ENCODE results near the gene TNFRSF13B.

The TNFRSF13B gene

GRCh38 chr17:16989230-16989952, 17.5 kb upstream of the TNFRSF13B start:
- peaks cover 6 to 35% (median 29%) of the 10 kb centered on the region in 4 experiments for H3K4me1 ChIP-seq (ENCODE audit: control extremely low read depth in 1 of 4, control insufficient read depth in 4 of 4, insufficient read depth in 4 of 4, low read length in 3 of 4)
- H3K9me3 ChIP-seq (ENCODE audit: control extremely low read depth in 1 of 5, control insufficient read depth in 4 of 5, insufficient read depth in 2 of 5, low read depth in 1 of 5, low read length in 4 of 5), result no peaks in the 10 kb centered on the region
- H3K27me3 ChIP-seq (replicated peaks in 2 of 5; ENCODE audit: control insufficient read depth in 4 of 5, insufficient read depth in 5 of 5, low read length in 4 of 5), result no peaks in the 10 kb centered on the region
- H3K4me3 ChIP-seq (ENCODE audit: control insufficient read depth in 1 of 7, extremely low read depth in 1 of 7, insufficient read depth in 4 of 7, low read depth in 2 of 7, low read length in 6 of 7), result no peak overlapping the region
- POLR2A ChIA-PET, result no interaction called here
- no peak overlapping the region for H3K27ac ChIP-seq (ENCODE audit: insufficient read depth in 1 of 2, low read depth in 1 of 2, low read length in 2 of 2, poor library complexity in 1 of 2, severe bottlenecking in 2 of 2)
- H3K36me3 ChIP-seq (ENCODE audit: control insufficient read depth in 4 of 4, insufficient read depth in 4 of 4, low read length in 3 of 4), result no peaks in the 10 kb centered on the region
- DNase-seq, result peak in 2 of 3 donors; percentile 36 to 47
- 72% methylated on average over 12 of the region's 12 CpGs for WGBS (ENCODE audit: insufficient coverage)
- CTCF ChIA-PET, result interaction anchor here (1.5 kb wide), 1 partner anchor 10 kb away, joined by 6 read pairs; no protein-coding TSS in a partner anchor

- POLR2A ChIA-PET, result no interaction called here
- no peak for DNase-seq
- peaks cover 6 to 35% (median 29%) of the 10 kb centered on the region in 4 experiments for H3K4me1 ChIP-seq (ENCODE audit: control extremely low read depth in 1 of 4, control insufficient read depth in 4 of 4, insufficient read depth in 4 of 4, low read length in 3 of 4)
- CTCF ChIA-PET, result interaction anchor here (1.3 to 1.5 kb wide), 2 partner anchors 10 to 69 kb away, joined by 3 to 6 read pairs; no protein-coding TSS in a partner anchor
- no peaks in the 10 kb centered on the region for H3K9me3 ChIP-seq (ENCODE audit: control extremely low read depth in 1 of 5, control insufficient read depth in 4 of 5, insufficient read depth in 2 of 5, low read depth in 1 of 5, low read length in 4 of 5)
- no peaks in the 10 kb centered on the region for H3K36me3 ChIP-seq (ENCODE audit: control insufficient read depth in 4 of 4, insufficient read depth in 4 of 4, low read length in 3 of 4)
- no peaks in the 10 kb centered on the region for H3K27me3 ChIP-seq (replicated peaks in 2 of 5; ENCODE audit: control insufficient read depth in 4 of 5, insufficient read depth in 5 of 5, low read length in 4 of 5)
- WGBS (ENCODE audit: insufficient coverage), result 65% methylated on average over 7 of the region's 10 CpGs
- H3K27ac ChIP-seq (ENCODE audit: insufficient read depth in 1 of 2, low read depth in 1 of 2, low read length in 2 of 2, poor library complexity in 1 of 2, severe bottlenecking in 2 of 2), result peak overlapping the region in 1 of 2 experiments; percentile 51
- no peak overlapping the region for H3K4me3 ChIP-seq (ENCODE audit: control insufficient read depth in 1 of 7, extremely low read depth in 1 of 7, insufficient read depth in 4 of 7, low read depth in 2 of 7, low read length in 6 of 7)
These were observed 16.9 kb upstream of the TNFRSF13B start for GRCh38 chr17:16988749-16989229.

GRCh38 chr17:16987830-16988601, 16.1 kb upstream of the TNFRSF13B start:
- peak overlapping the region in 1 of 2 experiments; percentile 51 for H3K27ac ChIP-seq (ENCODE audit: insufficient read depth in 1 of 2, low read depth in 1 of 2, low read length in 2 of 2, poor library complexity in 1 of 2, severe bottlenecking in 2 of 2)
- ChIA-PET POLR2A (interaction anchor here (0.6 kb wide), 1 partner anchor 431 kb away, joined by 3 read pairs; no protein-coding TSS in a partner anchor), CTCF (interaction anchor here (1.1 to 1.5 kb wide), 3 partner anchors 11 to 68 kb away, joined by 3 to 6 read pairs (median 3); no protein-coding TSS in a partner anchor)
- H3K4me3 ChIP-seq (ENCODE audit: control insufficient read depth in 1 of 7, extremely low read depth in 1 of 7, insufficient read depth in 4 of 7, low read depth in 2 of 7, low read length in 6 of 7), result peak overlapping the region in 3 of 7 experiments; percentile 13 to 56 (median 37)
- peak; percentile 63 to 88 (median 84) for DNase-seq
- no peaks in the 10 kb centered on the region for H3K9me3 ChIP-seq (ENCODE audit: control extremely low read depth in 1 of 5, control insufficient read depth in 4 of 5, insufficient read depth in 2 of 5, low read depth in 1 of 5, low read length in 4 of 5)
- H3K27me3 ChIP-seq (replicated peaks in 2 of 5; ENCODE audit: control insufficient read depth in 4 of 5, insufficient read depth in 5 of 5, low read length in 4 of 5), result peaks cover 0 to 2% (median 0%) of the 10 kb centered on the region in 5 experiments
- peaks cover 6 to 35% (median 29%) of the 10 kb centered on the region in 4 experiments for H3K4me1 ChIP-seq (ENCODE audit: control extremely low read depth in 1 of 4, control insufficient read depth in 4 of 4, insufficient read depth in 4 of 4, low read length in 3 of 4)
- WGBS (ENCODE audit: insufficient coverage), result 21% methylated on average over 10 of the region's 11 CpGs
- H3K36me3 ChIP-seq (ENCODE audit: control insufficient read depth in 4 of 4, insufficient read depth in 4 of 4, low read length in 3 of 4), result no peaks in the 10 kb centered on the region

GRCh38 chr17:16987066-16987829, 15.3 kb upstream of the TNFRSF13B start:
- ChIA-PET CTCF (interaction anchor here (1.1 to 1.3 kb wide), 2 partner anchors 11 to 68 kb away, joined by 3 read pairs; no protein-coding TSS in a partner anchor), POLR2A (interaction anchor here (0.6 kb wide), 1 partner anchor 432 kb away, joined by 3 read pairs; no protein-coding TSS in a partner anchor)
- no peak for DNase-seq
- H3K4me3 ChIP-seq (ENCODE audit: control insufficient read depth in 1 of 7, extremely low read depth in 1 of 7, insufficient read depth in 4 of 7, low read depth in 2 of 7, low read length in 6 of 7), result no peak overlapping the region
- no peaks in the 10 kb centered on the region for H3K36me3 ChIP-seq (ENCODE audit: control insufficient read depth in 4 of 4, insufficient read depth in 4 of 4, low read length in 3 of 4)
- peaks cover 6 to 35% (median 29%) of the 10 kb centered on the region in 4 experiments for H3K4me1 ChIP-seq (ENCODE audit: control extremely low read depth in 1 of 4, control insufficient read depth in 4 of 4, insufficient read depth in 4 of 4, low read length in 3 of 4)
- 97% methylated on average over 9 of the region's 10 CpGs for WGBS (ENCODE audit: insufficient coverage)
- H3K27me3 ChIP-seq (replicated peaks in 2 of 5; ENCODE audit: control insufficient read depth in 4 of 5, insufficient read depth in 5 of 5, low read length in 4 of 5), result peaks cover 0 to 2% (median 0%) of the 10 kb centered on the region in 5 experiments
- H3K27ac ChIP-seq (ENCODE audit: insufficient read depth in 1 of 2, low read depth in 1 of 2, low read length in 2 of 2, poor library complexity in 1 of 2, severe bottlenecking in 2 of 2), result peak overlapping the region in 1 of 2 experiments; percentile 4
- H3K9me3 ChIP-seq (ENCODE audit: control extremely low read depth in 1 of 5, control insufficient read depth in 4 of 5, insufficient read depth in 2 of 5, low read depth in 1 of 5, low read length in 4 of 5), result no peaks in the 10 kb centered on the region

GRCh38 chr17:16986391-16986790, 14.5 kb upstream of the TNFRSF13B start:
- 90% methylated on average over 1 of the region's 1 CpG for WGBS (ENCODE audit: insufficient coverage)
- ChIA-PET CTCF (interaction anchor here (0.6 kb wide), 1 partner anchor 251 kb away, joined by 3 read pairs; no protein-coding TSS in a partner anchor), POLR2A (interaction anchor here (0.6 kb wide), 1 partner anchor 1545 kb away, joined by 4 read pairs; no protein-coding TSS in a partner anchor)
- DNase-seq, result peak in 1 of 3 donors; percentile 24
- Histone ChIP-seq H3K4me3 (ENCODE audit: control insufficient read depth in 1 of 7, extremely low read depth in 1 of 7, insufficient read depth in 4 of 7, low read depth in 2 of 7, low read length in 6 of 7) (no peak overlapping the region), H3K27me3 (replicated peaks in 2 of 5; ENCODE audit: control insufficient read depth in 4 of 5, insufficient read depth in 5 of 5, low read length in 4 of 5) (peaks cover 0 to 2% (median 0%) of the 10 kb centered on the region in 5 experiments), H3K4me1 (ENCODE audit: control extremely low read depth in 1 of 4, control insufficient read depth in 4 of 4, insufficient read depth in 4 of 4, low read length in 3 of 4) (peaks cover 6 to 35% (median 29%) of the 10 kb centered on the region in 4 experiments), H3K36me3 (ENCODE audit: control insufficient read depth in 4 of 4, insufficient read depth in 4 of 4, low read length in 3 of 4) (no peaks in the 10 kb centered on the region), H3K9me3 (ENCODE audit: control extremely low read depth in 1 of 5, control insufficient read depth in 4 of 5, insufficient read depth in 2 of 5, low read depth in 1 of 5, low read length in 4 of 5) (no peaks in the 10 kb centered on the region), H3K27ac (ENCODE audit: insufficient read depth in 1 of 2, low read depth in 1 of 2, low read length in 2 of 2, poor library complexity in 1 of 2, severe bottlenecking in 2 of 2) (no peak overlapping the region)

- CTCF ChIA-PET, result interaction anchor here (1.4 kb wide), 1 partner anchor 10 kb away, joined by 7 read pairs; no protein-coding TSS in a partner anchor
- Histone ChIP-seq H3K4me3 (ENCODE audit: control insufficient read depth in 1 of 7, extremely low read depth in 1 of 7, insufficient read depth in 4 of 7, low read depth in 2 of 7, low read length in 6 of 7) (no peak overlapping the region), H3K36me3 (ENCODE audit: control insufficient read depth in 4 of 4, insufficient read depth in 4 of 4, low read length in 3 of 4) (no peaks in the 10 kb centered on the region), H3K4me1 (ENCODE audit: control extremely low read depth in 1 of 4, control insufficient read depth in 4 of 4, insufficient read depth in 4 of 4, low read length in 3 of 4) (peaks cover 0 to under 1% (median 0%) of the 10 kb centered on the region in 4 experiments), H3K9me3 (ENCODE audit: control extremely low read depth in 1 of 5, control insufficient read depth in 4 of 5, insufficient read depth in 2 of 5, low read depth in 1 of 5, low read length in 4 of 5) (no peaks in the 10 kb centered on the region), H3K27me3 (replicated peaks in 2 of 5; ENCODE audit: control insufficient read depth in 4 of 5, insufficient read depth in 5 of 5, low read length in 4 of 5) (peaks cover 0 to 3% (median 0%) of the 10 kb centered on the region in 5 experiments), H3K27ac (ENCODE audit: insufficient read depth in 1 of 2, low read depth in 1 of 2, low read length in 2 of 2, poor library complexity in 1 of 2, severe bottlenecking in 2 of 2) (no peak overlapping the region)
- POLR2A ChIA-PET, result no interaction called here
- DNase-seq, result no peak
- 86% methylated on average over 1 of the region's 5 CpGs for WGBS (ENCODE audit: insufficient coverage)
These were observed 10.0 kb upstream of the TNFRSF13B start for GRCh38 chr17:16981928-16982327.

Measured in common myeloid progenitor, CD34-positive (primary cell).